H9 (cell line): ENCODE measurements around the gene ORAI3. TPM values are rescaled to one million over a fixed set of nuclear protein-coding genes. Genes with fewer than 3 reads are reported as not detected.

Experiments used
- DNase-seq: peaks from one replicate; pipeline ENCODE4 v3.0.0-alpha.2; 2017
- H2AFZ ChIP-seq: one replicate; pipeline ENCODE4 v1.6.1; 2013; ENCODE audit warnings: mild to moderate bottlenecking, low read length, control low read depth, moderate library complexity
- H2AK5ac ChIP-seq: 2 replicates; pipeline ENCODE4 v1.6.1; 2013; ENCODE audit warnings: low read length, control low read depth, mixed read lengths; ENCODE audit not compliant: insufficient read length
- H2BK120ac ChIP-seq: one replicate; pipeline ENCODE4 v1.6.1; 2013; ENCODE audit warnings: low read depth, mild to moderate bottlenecking, low read length, control low read depth, inconsistent platforms; ENCODE audit not compliant: poor library complexity, severe bottlenecking
- H2BK12ac ChIP-seq: 2 replicates; pipeline ENCODE4 v1.6.1; 2013; ENCODE audit warnings: low read length, control low read depth, mixed read lengths, low read depth; ENCODE audit not compliant: insufficient read length
- H2BK15ac ChIP-seq: 2 replicates; pipeline ENCODE4 v1.6.1; 2013; ENCODE audit warnings: low read depth, low read length, control low read depth
- H2BK20ac ChIP-seq: one replicate; pipeline ENCODE4 v1.6.1; 2013; ENCODE audit warnings: low read depth, mild to moderate bottlenecking, low read length, control low read depth, inconsistent platforms; ENCODE audit not compliant: poor library complexity, severe bottlenecking
- H2BK5ac ChIP-seq: 2 replicates; pipeline ENCODE4 v1.6.1; 2013; ENCODE audit warnings: low read length, control low read depth, mixed read lengths; ENCODE audit not compliant: insufficient read length
- H3K14ac ChIP-seq: 2 replicates; pipeline ENCODE4 v1.6.1; 2013; ENCODE audit warnings: low read length, control low read depth; ENCODE audit not compliant: insufficient read depth
- H3K18ac ChIP-seq: 2 replicates; pipeline ENCODE4 v1.6.1; 2013; ENCODE audit warnings: low read depth, mild to moderate bottlenecking, mixed read lengths, low read length, control low read depth; ENCODE audit not compliant: insufficient read length
- H3K23ac ChIP-seq: 2 replicates; pipeline ENCODE4 v1.6.1; 2013; ENCODE audit warnings: low read length, control low read depth, mixed read lengths, low read depth; ENCODE audit not compliant: insufficient read length
- H3K23me2 ChIP-seq: 2 replicates; pipeline ENCODE4 v1.6.1; 2013; ENCODE audit warnings: low read depth, mild to moderate bottlenecking, mixed read lengths, low read length, control low read depth; ENCODE audit not compliant: insufficient read length, poor library complexity, severe bottlenecking
- H3K27ac ChIP-seq: 2 replicates; pipeline ENCODE4 v1.5.1; 2013; ENCODE audit warnings: low read length, control low read depth, mixed read lengths, low read depth; ENCODE audit not compliant: insufficient read length
- H3K27me3 ChIP-seq: 2 replicates; pipeline ENCODE4 v1.6.1; 2013; ENCODE audit warnings: low read length, control low read depth, inconsistent platforms; ENCODE audit not compliant: insufficient read depth
- H3K4ac ChIP-seq: 2 replicates; pipeline ENCODE4 v1.6.1; 2013; ENCODE audit warnings: low read depth, mild to moderate bottlenecking, control low read depth, inconsistent platforms, low read length, moderate library complexity
- H3K4me1 ChIP-seq: 2 replicates; pipeline ENCODE4 v1.6.1; 2013; ENCODE audit warnings: low read length, control low read depth, inconsistent platforms; ENCODE audit not compliant: insufficient read depth
- H3K4me2 ChIP-seq: 2 replicates; pipeline ENCODE4 v1.6.1; 2013; ENCODE audit warnings: low read length, control low read depth, mixed read lengths; ENCODE audit not compliant: insufficient read length, insufficient read depth
- H3K56ac ChIP-seq: 2 replicates; pipeline ENCODE4 v1.6.1; 2013; ENCODE audit warnings: low read depth, mild to moderate bottlenecking, mixed read lengths, low read length, control low read depth; ENCODE audit not compliant: insufficient read length
- H3K79me1 ChIP-seq: 2 replicates; pipeline ENCODE4 v1.6.1; 2013; ENCODE audit warnings: low read depth, mild to moderate bottlenecking, moderate library complexity, low read length, control low read depth, inconsistent platforms; ENCODE audit not compliant: insufficient read depth, poor library complexity, severe bottlenecking
- H3K79me2 ChIP-seq: 2 replicates; pipeline ENCODE4 v1.6.1; 2013; ENCODE audit warnings: low read length, control low read depth, inconsistent platforms; ENCODE audit not compliant: insufficient read depth
- H3K9ac ChIP-seq: 2 replicates; pipeline ENCODE4 v1.6.1; 2013; ENCODE audit warnings: low read length, control low read depth, mixed read lengths; ENCODE audit not compliant: insufficient read length; ENCODE audit errors: extremely low read depth
- H3K9me3 ChIP-seq: one replicate; pipeline ENCODE4 v1.6.1; 2013; ENCODE audit warnings: low read depth, low read length, inconsistent platforms; ENCODE audit not compliant: control insufficient read depth
- H3T11ph ChIP-seq: one replicate; pipeline ENCODE4 v1.6.1; 2013; ENCODE audit warnings: mild to moderate bottlenecking, low read length, control low read depth, inconsistent platforms
- H4K20me1 ChIP-seq: one replicate; pipeline ENCODE4 v1.6.1; 2013; ENCODE audit not compliant: control insufficient read depth, insufficient read length, insufficient read depth
- H4K5ac ChIP-seq: 2 replicates; pipeline ENCODE4 v1.6.1; 2013; ENCODE audit warnings: low read depth, mild to moderate bottlenecking, mixed read lengths, low read length, control low read depth; ENCODE audit not compliant: insufficient read length
- H4K8ac ChIP-seq: replicated peaks from 2 replicates; pipeline ENCODE4 v1.6.1; 2013; ENCODE audit warnings: low read length, control low read depth, mixed read lengths, low read depth; ENCODE audit not compliant: insufficient read length
- H4K91ac ChIP-seq: 2 replicates; pipeline ENCODE4 v1.6.1; 2013; ENCODE audit warnings: low read depth, mild to moderate bottlenecking, moderate library complexity, mixed read lengths, low read length, control low read depth; ENCODE audit not compliant: insufficient read length
- H3K27ac Mint-ChIP-seq, 3 experiments: 2 replicates in 2 of 3; 3 replicates in 1 of 3; pipeline ENCODE4 v1.8.0; 2020 to 2021; ENCODE audit warnings: mixed read lengths in 3 of 3, mild to moderate bottlenecking in 1 of 3, moderate library complexity in 1 of 3
- H3K27me3 Mint-ChIP-seq: 2 replicates; pipeline ENCODE4 v1.8.0; 2021; ENCODE audit warnings: low read depth, mild to moderate bottlenecking, moderate library complexity, mixed read lengths
- H3K36me3 Mint-ChIP-seq, 3 experiments: 2 replicates in 2 of 3; 3 replicates in 1 of 3; pipeline ENCODE4 v1.8.0; 2020 to 2021; ENCODE audit warnings: low read depth in 3 of 3, mixed read lengths in 3 of 3; ENCODE audit not compliant: insufficient read depth in 1 of 3
- H3K4me1 Mint-ChIP-seq, 2 experiments: 2 replicates each; pipeline ENCODE4 v1.8.0; 2020; ENCODE audit warnings: mixed read lengths in 2 of 2
- H3K4me3 Mint-ChIP-seq, 2 experiments: 2 replicates in 1 of 2; 3 replicates in 1 of 2; pipeline ENCODE4 v1.8.0; 2020 to 2021; ENCODE audit warnings: mild to moderate bottlenecking in 2 of 2, mixed read lengths in 2 of 2, moderate library complexity in 1 of 2
- H3K9me3 Mint-ChIP-seq, 2 experiments: 2 replicates in 1 of 2; 3 replicates in 1 of 2; pipeline ENCODE4 v1.8.0; 2020; ENCODE audit warnings: mild to moderate bottlenecking in 2 of 2, mixed read lengths in 2 of 2, moderate library complexity in 1 of 2
- CTCF ChIP-seq: fragments of 200-600 bp; sonication (generic); conservative IDR thresholded peaks from 3 replicates; pipeline ENCODE4 v1.8.0; 2021; ENCODE audit warnings: antibody characterized with exemption, mild to moderate bottlenecking
- WGBS: extraction: QIAGEN DNeasy Blood & Tissue Kit; methylation state at CpG from one replicate; pipeline ENCODE4 v1.1.7; 2013; ENCODE audit warnings: missing lambda C conversion rate, low lambda C conversion rate, mixed read lengths; ENCODE audit not compliant: insufficient read length; ENCODE audit errors: extremely low coverage; 5-methylcytosine and 5-hydroxymethylcytosine counted together
- total RNA-seq: library from RNA; stranded (reverse); gene quantifications from 2 replicates; pipeline ENCODE4 v1.2.1, GENCODE V29; 2021

The ORAI3 gene
- total RNA-seq, 1 experiment from 2014 or later = 6.9 TPM

GRCh38 chr16:30924076-30924912 is 24.6 kb upstream of the ORAI3 start:
- Histone ChIP-seq H2BK5ac (no peak overlapping the region), H3K79me1 (no peaks in the 10 kb centered on the region), H3K23ac (no peak overlapping the region), H3K4me1 (no peaks in the 10 kb centered on the region), H4K5ac (no peak overlapping the region), H3K27ac (no peak overlapping the region), H2BK120ac (no peak overlapping the region), H3K9ac (no peak overlapping the region), H4K91ac (no peak overlapping the region), H2AFZ (no peak overlapping the region), H2BK20ac (no peak overlapping the region), H3T11ph (no peak overlapping the region), H3K18ac (no peak overlapping the region), H4K8ac (no peak overlapping the region), H4K20me1 (no peaks in the 10 kb centered on the region), H2BK15ac (no peak overlapping the region), H3K4ac (no peak overlapping the region), H2AK5ac (no peak overlapping the region), H3K23me2 (peaks cover 10% of the 10 kb centered on the region), H3K27me3 (no peaks in the 10 kb centered on the region), H3K14ac (peak overlapping the region; percentile 84), H3K9me3 (no peaks in the 10 kb centered on the region), H3K4me2 (peak overlapping the region; percentile 63), H3K56ac (no peak overlapping the region), H3K79me2 (no peaks in the 10 kb centered on the region), H2BK12ac (no peak overlapping the region)
- Mint-ChIP-seq H3K4me3 (peak overlapping the region; percentile 92 to 93), H3K36me3 (peaks cover 16 to 23% (median 22%) of the 10 kb centered on the region in 3 experiments), H3K27me3 (no peaks in the 10 kb centered on the region), H3K9me3 (no peaks in the 10 kb centered on the region; a peak in 1 of 5 replicates), H3K4me1 (peaks cover 12 to 24% of the 10 kb centered on the region in 2 experiments), H3K27ac (peak overlapping the region; percentile 21 to 71 (median 70); a peak in 5 of 7 replicates)
- no peak for TF ChIP-seq CTCF
- DNase-seq = no peak
- no CpG with 5 or more reads among the region's 53 CpGs for WGBS
